Endothelial cell of umbilical vein (primary cell): Measurements from ENCODE around the gene SPNS2. TPM values are rescaled to one million over a fixed set of nuclear protein-coding genes. Genes with fewer than 3 reads are reported as not detected.

Source experiments
- BruUV-seq: library from RNA; stranded (reverse); fragments of 400-500 nt; replicated peaks from 2 replicates; lab custom pipeline; 2021; lab: Mats Ljungman, UMichigan
- CTCF ChIA-PET: fragments of 300-600, 350-600 bp; sonication (Branson Sonifier 250); formaldehyde crosslinking; loops from one replicate; lab custom pipeline; 2021; ENCODE audit warnings: antibody characterized with exemption, inconsistent platforms; lab: Charles Lee
- POLR2A ChIA-PET: fragments of 300-600, 350-600 bp; sonication (Branson Sonifier 250); formaldehyde crosslinking; loops from one replicate; lab custom pipeline; 2021; ENCODE audit warnings: antibody characterized with exemption, inconsistent platforms; lab: Charles Lee
- DNase-seq: peaks from one replicate; pipeline ENCODE4 v3.0.0-alpha.2; 2011; ENCODE audit warnings: low read depth, low spot score
- FAIRE-seq: peaks from 2 replicates; lab custom pipeline; 2011; peaks lifted over from hg19 to GRCh38; lab: Jason Lieb, UNC
- H2AFZ ChIP-seq: 2 replicates; pipeline ENCODE4 v1.6.0; 2012; ENCODE audit warnings: low read depth, low read length, control low read depth, inconsistent platforms
- H3K27ac ChIP-seq: 2 replicates; pipeline ENCODE4 v1.5.1; 2011; ENCODE audit warnings: low read depth, mild to moderate bottlenecking, control low read depth, low read length, moderate library complexity; ENCODE audit not compliant: insufficient read depth
- H3K27me3 ChIP-seq, 2 experiments: 2 replicates each; pipeline versions ENCODE4 v1.6.0 to v1.6.1; 2011; ENCODE audit warnings: low read length in 2 of 2, mixed read lengths in 1 of 2; ENCODE audit not compliant: control insufficient read depth in 2 of 2, insufficient read depth in 2 of 2
- H3K36me3 ChIP-seq, 2 experiments: 2 replicates in 1 of 2; 3 replicates in 1 of 2; pipeline ENCODE4 v1.5.1; 2011; ENCODE audit warnings: low read length in 2 of 2, mild to moderate bottlenecking in 1 of 2, moderate library complexity in 1 of 2; ENCODE audit not compliant: control insufficient read depth in 2 of 2, insufficient read depth in 2 of 2; ENCODE audit errors: extremely low read depth in 1 of 2
- H3K4me1 ChIP-seq: 3 replicates; pipeline ENCODE4 v1.5.1; 2011; ENCODE audit warnings: mild to moderate bottlenecking, low read length; ENCODE audit not compliant: control insufficient read depth, insufficient read depth; ENCODE audit errors: extremely low read depth
- H3K4me2 ChIP-seq: 2 replicates; pipeline ENCODE4 v1.6.1; 2011; ENCODE audit warnings: low read length, control low read depth, mixed read lengths; ENCODE audit not compliant: insufficient read depth
- H3K4me3 ChIP-seq, 3 experiments: fragments of 200-600 bp in 1 of 3; sonication (generic), shearing (Covaris generic) in 1 of 3; replicated peaks in 1 of 3; 2 replicates each; pipeline ENCODE4 v1.5.1; 2011 to 2016; ENCODE audit warnings: control low read depth in 3 of 3, low read length in 3 of 3, mild to moderate bottlenecking in 2 of 3, inconsistent platforms in 1 of 3, low read depth in 1 of 3, moderate library complexity in 1 of 3; ENCODE audit not compliant: insufficient read depth in 1 of 3
- H3K79me2 ChIP-seq: 2 replicates; pipeline ENCODE4 v1.6.0; 2012; ENCODE audit warnings: low read length, inconsistent platforms; ENCODE audit not compliant: control insufficient read depth, insufficient read depth
- H3K9ac ChIP-seq: replicated peaks from 2 replicates; pipeline ENCODE3; 2011; ENCODE audit warnings: low read length, control low read depth; ENCODE audit not compliant: insufficient read depth; ENCODE audit errors: extremely low read depth
- H3K9me1 ChIP-seq: replicated peaks from 3 replicates; pipeline ENCODE4 v1.6.0; 2011; ENCODE audit warnings: mild to moderate bottlenecking, low read length; ENCODE audit not compliant: control insufficient read depth, insufficient read depth; ENCODE audit errors: extremely low read depth
- H3K9me3 ChIP-seq: replicated peaks from 2 replicates; pipeline ENCODE4 v1.5.1; 2012; ENCODE audit warnings: low read length, inconsistent platforms; ENCODE audit not compliant: control insufficient read depth, insufficient read depth
- H4K20me1 ChIP-seq: replicated peaks from 2 replicates; pipeline ENCODE3; 2011; ENCODE audit warnings: mild to moderate bottlenecking, low read length; ENCODE audit not compliant: control insufficient read depth, insufficient read depth; ENCODE audit errors: extremely low read depth
- CTCF ChIP-seq, 2 donors: IDR thresholded peaks; 1 replicate in 1 of 2; 2 replicates in 1 of 2; pipeline ENCODE4 v1.5.1; 2011; ENCODE audit warnings: low read length in 2 of 2, mild to moderate bottlenecking in 2 of 2, moderate library complexity in 2 of 2, control low read depth in 1 of 2, inconsistent platforms in 1 of 2, low read depth in 1 of 2; ENCODE audit not compliant: insufficient read depth in 1 of 2; ENCODE audit errors: extremely low read depth in 1 of 2
- EZH2 ChIP-seq: IDR thresholded peaks from 2 replicates; pipeline ENCODE4 v1.6.1; 2012; ENCODE audit warnings: borderline replicate concordance, low read depth, mild to moderate bottlenecking, moderate library complexity, low read length, inconsistent platforms; ENCODE audit not compliant: severe bottlenecking
- FOS ChIP-seq: IDR thresholded peaks from 2 replicates; pipeline ENCODE4 v1.6.1; 2011; ENCODE audit warnings: mild to moderate bottlenecking, low read length, moderate library complexity, borderline replicate concordance; ENCODE audit not compliant: insufficient read depth
- GATA2 ChIP-seq: IDR thresholded peaks from 2 replicates; pipeline ENCODE4 v1.7.0; 2011; ENCODE audit warnings: low read depth, mild to moderate bottlenecking, moderate library complexity, mixed read lengths, low read length; ENCODE audit not compliant: insufficient read length, insufficient read depth
- JUN ChIP-seq: IDR thresholded peaks from 2 replicates; pipeline ENCODE4 v1.6.1; 2011; ENCODE audit warnings: borderline replicate concordance, low read depth; ENCODE audit not compliant: insufficient read length, insufficient read depth
- MAX ChIP-seq: IDR thresholded peaks from 2 replicates; pipeline ENCODE4 v1.6.1; 2011; ENCODE audit not compliant: insufficient read depth, insufficient read length
- MYC ChIP-seq: IDR thresholded peaks from one replicate; pipeline ENCODE4 v1.6.1; 2011; ENCODE audit warnings: mild to moderate bottlenecking, low read depth, low read length
- POLR2A ChIP-seq: IDR thresholded peaks from 2 replicates; pipeline ENCODE4 v1.6.1; 2012; ENCODE audit warnings: low read depth, mild to moderate bottlenecking, control low read depth, low read length
- POLR2AphosphoS5 ChIP-seq: IDR thresholded peaks from 2 replicates; pipeline ENCODE4 v1.6.1; 2012; ENCODE audit warnings: low read depth, mild to moderate bottlenecking, control low read depth, low read length, moderate library complexity; ENCODE audit not compliant: insufficient read depth
- dilution Hi-C: fragments of 300-500 bp; cut with MboI; formaldehyde crosslinking; loops from one replicate; pipeline ENCODE4 v1.15.0; 2019; ENCODE audit warnings: low sequenced_read_pairs; ENCODE audit not compliant: extremely low pct_ligation_motif_present
- intact Hi-C: fragments of 100-400 bp; cut with micrococcal nuclease; formaldehyde crosslinking; loops from one replicate; pipeline ENCODE4 v1.10.0; 2022
- polyA plus RNA-seq, 4 experiments: library from polyadenylated mRNA; depleted of rRNA in 3 of 4; stranded (reverse) in 3 of 4; unstranded in 1 of 4; fragments of >200 nt; gene quantifications; 2 replicates each; pipeline versions ENCODE4 v1.2.1 to v1.2.3, GENCODE V29; 2011 to 2012; ENCODE audit warnings: missing spikeins in 1 of 4
- total RNA-seq: library from RNA; stranded (reverse); gene quantifications from 2 replicates; pipeline ENCODE4 v1.2.3, GENCODE V29; 2021

Gene SPNS2
- total and polyA plus RNA-seq, 2 donors (not counting 3 experiments of a cell fraction or from before 2014, with no cell fraction given) = 70.2 to 77.3 TPM

- no peak for TF ChIP-seq GATA2
- TF ChIP-seq JUN = no peak
- TF ChIP-seq POLR2AphosphoS5 = no peak
- no peak for TF ChIP-seq POLR2A
- no peak for TF ChIP-seq MYC
- TF ChIP-seq EZH2 = no peak
- no peak for TF ChIP-seq CTCF (IDR thresholded peaks at IDR 0.05; ENCODE audit: extremely low read depth in 1 of 2, insufficient read depth in 1 of 2, low read depth in 1 of 2, low read length in 2 of 2)
- no peak for TF ChIP-seq MAX
- no peak for TF ChIP-seq FOS
- no peak for DNase-seq
- H3K79me2 ChIP-seq = peaks cover 6% of the 10 kb centered on the region
- no peaks in the 10 kb centered on the region for H3K9me3 ChIP-seq
- intact Hi-C loops = no loop called here
- no peak overlapping the region for H3K4me3 ChIP-seq
- POLR2A ChIA-PET = no interaction called here
- H3K27ac ChIP-seq = no peak overlapping the region
- no peak for FAIRE-seq
- peaks cover 7% of the 10 kb centered on the region for H3K4me1 ChIP-seq
- CTCF ChIA-PET = interaction anchor here (1.4 kb wide), 1 partner anchor 10 kb away, joined by 4 read pairs; no protein-coding TSS in a partner anchor
- dilution Hi-C loops = no loop called here
- H3K36me3 ChIP-seq = peaks cover 0 to 21% of the 10 kb centered on the region in 2 experiments
- BruUV-seq = no TSS peak
- H3K27me3 ChIP-seq = no peaks in the 10 kb centered on the region
- H3K9ac ChIP-seq = no peak overlapping the region
- no peaks in the 10 kb centered on the region for H3K9me1 ChIP-seq
- no peak overlapping the region for H2AFZ ChIP-seq
- no peaks in the 10 kb centered on the region for H4K20me1 ChIP-seq
- no peak overlapping the region for H3K4me2 ChIP-seq
Observed at GRCh38 chr17:4511199-4511932, 12.7 kb downstream of the SPNS2 start.
